ENCODE results near the gene RFX3. TPM values are rescaled to one million over a fixed set of nuclear protein-coding genes. Genes with fewer than 3 reads are reported as not detected.

The RFX3 gene
- total RNA-seq, 1 donor from 2014 or later = 12.1 TPM

DNA sequence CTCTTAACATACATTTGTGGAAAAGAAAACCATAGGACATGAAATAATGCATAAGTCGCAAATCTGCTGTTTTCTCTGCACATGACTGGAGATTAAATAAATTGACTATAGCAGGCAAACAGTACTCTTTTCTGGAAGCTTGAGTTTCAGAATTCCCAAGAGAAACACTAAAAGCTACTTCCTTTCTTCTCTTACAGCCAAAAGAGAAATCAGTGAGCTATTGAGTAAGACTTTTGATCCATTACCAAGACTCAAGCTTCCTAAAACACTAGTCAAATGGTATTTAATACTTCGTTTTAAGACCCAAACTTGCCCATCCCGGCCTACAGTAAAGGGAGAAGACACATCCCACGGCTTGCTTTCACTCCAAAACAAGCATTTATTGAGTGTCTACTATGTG is 346.1 kb downstream of the RFX3 start:
- no peak overlapping the region for H3K9ac ChIP-seq (ENCODE audit: low read length)
- Mint-ChIP-seq H3K9me3 (ENCODE audit: unreplicated experiment) (no peaks in the 10 kb centered on the region), H3K27me3 (ENCODE audit: low read depth, unreplicated experiment) (peaks cover 30% of the 10 kb centered on the region)

DNA sequence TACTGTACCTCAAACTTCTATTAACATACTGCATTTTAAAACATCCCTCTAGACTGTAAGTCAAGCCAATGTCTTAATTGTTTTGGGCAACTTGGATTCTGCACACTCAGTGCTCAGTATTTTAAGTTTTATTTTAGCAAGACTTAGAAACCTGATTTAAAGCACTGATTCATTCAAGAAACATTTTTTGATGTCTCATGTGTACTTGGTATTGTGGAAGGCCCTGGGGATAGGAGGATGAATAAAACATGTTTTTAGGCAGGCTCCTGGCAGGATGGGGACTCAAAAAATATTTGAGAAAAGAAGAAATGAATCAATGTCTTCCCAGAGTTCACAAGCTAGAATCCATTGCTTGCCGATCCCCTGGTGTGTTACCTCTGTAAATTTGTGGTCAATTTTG is 347.9 kb downstream of the RFX3 start:
- Mint-ChIP-seq H3K9me3 (ENCODE audit: unreplicated experiment) (no peaks in the 10 kb centered on the region), H3K4me3 (ENCODE audit: unreplicated experiment) (no peak overlapping the region), H3K4me1 (ENCODE audit: low read depth, unreplicated experiment) (peaks cover 9% of the 10 kb centered on the region), H3K27me3 (ENCODE audit: low read depth, unreplicated experiment) (peaks cover 23% of the 10 kb centered on the region), H3K36me3 (ENCODE audit: low read depth, unreplicated experiment) (no peaks in the 10 kb centered on the region), H3K27ac (ENCODE audit: unreplicated experiment) (no peak overlapping the region)
- Histone ChIP-seq H3K4me1 (ENCODE audit: insufficient read depth, low read length) (peaks cover 6% of the 10 kb centered on the region), H3K27ac (ENCODE audit: low read depth, low read length) (no peak overlapping the region), H3K27me3 (ENCODE audit: insufficient read depth, low read length) (peaks cover 22% of the 10 kb centered on the region), H3K9me3 (ENCODE audit: insufficient read depth, low read depth, low read length) (no peaks in the 10 kb centered on the region), H3K36me3 (ENCODE audit: insufficient read depth, low read length) (no peaks in the 10 kb centered on the region), H4K20me1 (ENCODE audit: insufficient read depth, low read length) (no peaks in the 10 kb centered on the region), H3K79me2 (ENCODE audit: insufficient read depth, low read length) (no peaks in the 10 kb centered on the region), H2AFZ (ENCODE audit: low read depth, low read length) (no peak overlapping the region), H3K4me2 (ENCODE audit: low read length) (no peak overlapping the region), H3K4me3 (ENCODE audit: insufficient read depth, low read depth, low read length) (no peak overlapping the region), H3K9ac (ENCODE audit: low read length) (no peak overlapping the region)
- TF ChIP-seq, protein P1, sequence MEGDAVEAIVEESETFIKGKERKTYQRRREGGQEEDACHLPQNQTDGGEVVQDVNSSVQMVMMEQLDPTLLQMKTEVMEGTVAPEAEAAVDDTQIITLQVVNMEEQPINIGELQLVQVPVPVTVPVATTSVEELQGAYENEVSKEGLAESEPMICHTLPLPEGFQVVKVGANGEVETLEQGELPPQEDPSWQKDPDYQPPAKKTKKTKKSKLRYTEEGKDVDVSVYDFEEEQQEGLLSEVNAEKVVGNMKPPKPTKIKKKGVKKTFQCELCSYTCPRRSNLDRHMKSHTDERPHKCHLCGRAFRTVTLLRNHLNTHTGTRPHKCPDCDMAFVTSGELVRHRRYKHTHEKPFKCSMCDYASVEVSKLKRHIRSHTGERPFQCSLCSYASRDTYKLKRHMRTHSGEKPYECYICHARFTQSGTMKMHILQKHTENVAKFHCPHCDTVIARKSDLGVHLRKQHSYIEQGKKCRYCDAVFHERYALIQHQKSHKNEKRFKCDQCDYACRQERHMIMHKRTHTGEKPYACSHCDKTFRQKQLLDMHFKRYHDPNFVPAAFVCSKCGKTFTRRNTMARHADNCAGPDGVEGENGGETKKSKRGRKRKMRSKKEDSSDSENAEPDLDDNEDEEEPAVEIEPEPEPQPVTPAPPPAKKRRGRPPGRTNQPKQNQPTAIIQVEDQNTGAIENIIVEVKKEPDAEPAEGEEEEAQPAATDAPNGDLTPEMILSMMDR (IDR thresholded peaks at IDR 0.05; ENCODE audit: insufficient read depth, low read depth, low read length) = no peak
- TF ChIP-seq EZH2 (IDR thresholded peaks at IDR 0.05; ENCODE audit: insufficient read depth, low read length) = no peak
- FAIRE-seq = no peak
- DNase-seq (ENCODE audit: low read depth) = no peak

More for the DNA sequence above, 346.1 kb downstream of the RFX3 start:
- Histone ChIP-seq H4K20me1 (ENCODE audit: insufficient read depth, low read length) (no peaks in the 10 kb centered on the region), H3K4me1 (ENCODE audit: insufficient read depth, low read length) (peaks cover 6% of the 10 kb centered on the region), H3K27me3 (ENCODE audit: insufficient read depth, low read length) (peaks cover 22% of the 10 kb centered on the region), H3K9me3 (ENCODE audit: insufficient read depth, low read depth, low read length) (no peaks in the 10 kb centered on the region), H3K4me3 (ENCODE audit: insufficient read depth, low read depth, low read length) (no peak overlapping the region), H2AFZ (ENCODE audit: low read depth, low read length) (no peak overlapping the region), H3K27ac (ENCODE audit: low read depth, low read length) (no peak overlapping the region), H3K36me3 (ENCODE audit: insufficient read depth, low read length) (no peaks in the 10 kb centered on the region), H3K4me2 (ENCODE audit: low read length) (no peak overlapping the region), H3K79me2 (ENCODE audit: insufficient read depth, low read length) (no peaks in the 10 kb centered on the region)
- TF ChIP-seq, protein P1 (IDR thresholded peaks at IDR 0.05; ENCODE audit: insufficient read depth, low read depth, low read length) = no peak
- TF ChIP-seq EZH2 (IDR thresholded peaks at IDR 0.05; ENCODE audit: insufficient read depth, low read length) = no peak
- peaks cover 9% of the 10 kb centered on the region for H3K4me1 Mint-ChIP-seq (ENCODE audit: low read depth, unreplicated experiment)
- no peak for DNase-seq (ENCODE audit: low read depth)
- no peak overlapping the region for H3K4me3 Mint-ChIP-seq (ENCODE audit: unreplicated experiment)
- H3K36me3 Mint-ChIP-seq (ENCODE audit: low read depth, unreplicated experiment) = no peaks in the 10 kb centered on the region
- no peak overlapping the region for H3K27ac Mint-ChIP-seq (ENCODE audit: unreplicated experiment)
- FAIRE-seq = no peak

DNA sequence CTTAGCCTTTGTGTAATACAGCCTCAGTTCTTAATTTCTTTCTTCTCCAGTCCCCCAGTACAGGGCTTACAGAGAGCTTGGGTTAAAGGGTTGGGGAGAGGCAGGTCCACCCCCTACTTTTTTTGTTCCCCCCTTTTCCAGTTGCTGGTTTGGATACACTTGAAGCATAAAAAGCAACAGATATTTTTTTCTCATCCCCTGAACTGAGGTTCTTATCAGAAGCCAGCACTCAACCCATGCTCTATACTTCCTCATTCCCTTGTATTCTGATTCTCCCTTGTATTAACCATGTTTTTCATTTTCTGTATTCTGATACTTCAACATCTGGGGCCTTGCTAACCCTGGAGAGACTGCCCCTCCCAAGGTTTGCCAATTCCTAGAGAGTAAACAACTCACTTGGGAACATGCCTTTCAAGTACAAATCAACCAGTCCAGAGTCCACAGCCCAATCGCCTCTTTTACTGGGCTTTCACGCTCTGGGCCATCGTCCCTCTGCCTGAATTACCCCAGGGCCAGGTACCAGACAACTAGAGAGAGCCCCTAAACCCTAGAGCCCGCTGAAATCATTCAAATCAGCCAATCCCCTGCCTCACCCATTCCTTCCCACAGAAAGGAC is 348.5 kb downstream of the RFX3 start:
- Histone ChIP-seq H3K9me3 (ENCODE audit: insufficient read depth, low read depth, low read length) (no peaks in the 10 kb centered on the region), H3K27me3 (ENCODE audit: insufficient read depth, low read length) (peaks cover 21% of the 10 kb centered on the region), H3K36me3 (ENCODE audit: insufficient read depth, low read length) (no peaks in the 10 kb centered on the region), H3K4me3 (ENCODE audit: insufficient read depth, low read depth, low read length) (no peak overlapping the region), H3K27ac (ENCODE audit: low read depth, low read length) (no peak overlapping the region), H4K20me1 (ENCODE audit: insufficient read depth, low read length) (no peaks in the 10 kb centered on the region), H2AFZ (ENCODE audit: low read depth, low read length) (no peak overlapping the region), H3K9ac (ENCODE audit: low read length) (no peak overlapping the region), H3K4me1 (ENCODE audit: insufficient read depth, low read length) (peaks cover 6% of the 10 kb centered on the region), H3K79me2 (ENCODE audit: insufficient read depth, low read length) (no peaks in the 10 kb centered on the region), H3K4me2 (ENCODE audit: low read length) (no peak overlapping the region)
- Mint-ChIP-seq H3K27me3 (ENCODE audit: low read depth, unreplicated experiment) (peaks cover 18% of the 10 kb centered on the region), H3K27ac (ENCODE audit: unreplicated experiment) (no peak overlapping the region), H3K36me3 (ENCODE audit: low read depth, unreplicated experiment) (no peaks in the 10 kb centered on the region), H3K4me3 (ENCODE audit: unreplicated experiment) (no peak overlapping the region), H3K9me3 (ENCODE audit: unreplicated experiment) (no peaks in the 10 kb centered on the region), H3K4me1 (ENCODE audit: low read depth, unreplicated experiment) (peaks cover 9% of the 10 kb centered on the region)
- TF ChIP-seq, protein P1 (IDR thresholded peaks at IDR 0.05; ENCODE audit: insufficient read depth, low read depth, low read length) = no peak
- no peak for TF ChIP-seq EZH2 (IDR thresholded peaks at IDR 0.05; ENCODE audit: insufficient read depth, low read length)
- no peak for FAIRE-seq
- DNase-seq (ENCODE audit: low read depth) = no peak

Measured in astrocyte (in vitro differentiated cells and primary cell).